Endodermal cell (in vitro differentiated cells): ENCODE results near the gene LGMN. TPM values are rescaled to one million over a fixed set of nuclear protein-coding genes. Genes with fewer than 3 reads are reported as not detected.
"Not testable (repeated sequence)": the region's sequence is repeated elsewhere in the genome, so short reads cannot be mapped to it uniquely, and the experiment has no call there.

Experiments used
- DNase-seq: peaks from one replicate; pipeline ENCODE4 v3.0.0-alpha.2; 2017
- H3K27ac ChIP-seq: 2 replicates; pipeline ENCODE4 v1.5.1; 2013; ENCODE audit warnings: mild to moderate bottlenecking, low read depth, low read length, moderate library complexity
- H3K27me3 ChIP-seq: 2 replicates; pipeline ENCODE4 v1.6.1; 2013; ENCODE audit warnings: mild to moderate bottlenecking, low read length, moderate library complexity; ENCODE audit not compliant: insufficient read depth, control insufficient read depth, poor library complexity, severe bottlenecking
- H3K36me3 ChIP-seq: 2 replicates; pipeline ENCODE4 v1.7.0; 2013; ENCODE audit warnings: mild to moderate bottlenecking, low read length, moderate library complexity; ENCODE audit not compliant: control insufficient read depth, insufficient read depth
- H3K4me1 ChIP-seq: one replicate; pipeline ENCODE4 v1.7.0; 2013; ENCODE audit warnings: low read length; ENCODE audit not compliant: control insufficient read depth, insufficient read depth
- H3K4me3 ChIP-seq: 2 replicates; pipeline ENCODE4 v1.5.1; 2013; ENCODE audit warnings: mild to moderate bottlenecking, low read length, moderate library complexity
- H3K9ac ChIP-seq: 2 replicates; pipeline ENCODE4 v1.6.1; 2013; ENCODE audit warnings: mild to moderate bottlenecking, low read length, moderate library complexity; ENCODE audit not compliant: poor library complexity, severe bottlenecking; ENCODE audit errors: extremely low read depth
- H3K9me3 ChIP-seq: 2 replicates; pipeline ENCODE4 v1.6.1; 2013; ENCODE audit warnings: mild to moderate bottlenecking, low read length, moderate library complexity; ENCODE audit not compliant: control insufficient read depth
- H3K27ac Mint-ChIP-seq: 2 replicates; pipeline ENCODE4 v1.8.0; 2020; ENCODE audit warnings: mixed read lengths
- H3K27me3 Mint-ChIP-seq: 2 replicates; pipeline ENCODE4 v1.8.0; 2021; ENCODE audit warnings: mild to moderate bottlenecking, mixed read lengths; ENCODE audit not compliant: insufficient read depth
- H3K36me3 Mint-ChIP-seq: 2 replicates; pipeline ENCODE4 v1.8.0; 2020; ENCODE audit warnings: low read depth, mixed read lengths
- H3K4me1 Mint-ChIP-seq: 2 replicates; pipeline ENCODE4 v1.8.0; 2020; ENCODE audit warnings: mixed read lengths
- H3K4me3 Mint-ChIP-seq: 2 replicates; pipeline ENCODE4 v1.8.0; 2020; ENCODE audit warnings: mild to moderate bottlenecking, moderate library complexity, mixed read lengths
- H3K9me3 Mint-ChIP-seq: 2 replicates; pipeline ENCODE4 v1.8.0; 2020; ENCODE audit warnings: mild to moderate bottlenecking, mixed read lengths
- WGBS, 2 experiments: methylation state at CpG; one replicate each; pipeline versions ENCODE4 v1.1.5 to v1.1.7; 2013; ENCODE audit warnings: missing lambda C conversion rate in 2 of 2, mixed read lengths in 1 of 2; ENCODE audit not compliant: insufficient coverage in 1 of 2, insufficient read length in 1 of 2; 5-methylcytosine and 5-hydroxymethylcytosine counted together
- total RNA-seq, 2 donors: library from RNA; stranded (reverse); fragmentation: NEBNext Ultra II Directional in 1 of 2; extraction: Animal tissue kit (Norgen Biotek cat#: 25700) in 1 of 2; gene quantifications; 2 replicates in 1 of 2; 3 replicates in 1 of 2; pipeline ENCODE4 v1.2.1, GENCODE V29; 2021
- TF ChIP-seq, protein P1 (sequence below): fragments of 200-600 bp; sonication (generic); conservative IDR thresholded peaks from 2 replicates; pipeline ENCODE4 v1.5.0; 2021; ENCODE audit warnings: antibody characterized with exemption, mild to moderate bottlenecking

LGMN gene
- total RNA-seq, 2 donors from 2014 or later: 61.4 to 87.2 TPM

DNA sequence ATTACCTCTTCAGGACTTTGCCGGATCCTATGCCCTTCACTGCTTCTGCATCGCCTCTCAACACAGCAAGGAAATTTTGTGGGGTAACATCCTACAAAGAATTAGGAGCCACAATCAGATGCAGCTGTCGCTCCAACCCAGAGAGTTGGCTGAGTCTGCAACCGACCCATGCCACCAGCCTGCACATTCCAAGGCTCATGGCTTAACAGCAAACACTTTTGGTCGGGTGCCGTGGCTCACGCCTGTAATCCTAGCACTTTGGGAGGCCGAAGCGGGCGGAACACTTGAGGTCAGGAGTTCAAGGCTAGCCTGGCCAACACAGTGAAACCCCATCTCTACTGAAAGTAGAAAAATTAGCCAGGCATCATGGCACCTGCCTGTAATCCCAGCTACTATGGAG, 32.3 kb downstream of the LGMN start:
- no peaks in the 10 kb centered on the region for H3K9me3 ChIP-seq
- peaks cover 20% of the 10 kb centered on the region for H3K36me3 ChIP-seq
- Mint-ChIP-seq H3K9me3 (no peaks in the 10 kb centered on the region), H3K36me3 (peaks cover 14% of the 10 kb centered on the region), H3K4me3 (no peak overlapping the region), H3K4me1 (no peaks in the 10 kb centered on the region), H3K27ac (no peak overlapping the region), H3K27me3 (no peaks in the 10 kb centered on the region)
- no peaks in the 10 kb centered on the region for H3K27me3 ChIP-seq
- TF ChIP-seq, protein P1, sequence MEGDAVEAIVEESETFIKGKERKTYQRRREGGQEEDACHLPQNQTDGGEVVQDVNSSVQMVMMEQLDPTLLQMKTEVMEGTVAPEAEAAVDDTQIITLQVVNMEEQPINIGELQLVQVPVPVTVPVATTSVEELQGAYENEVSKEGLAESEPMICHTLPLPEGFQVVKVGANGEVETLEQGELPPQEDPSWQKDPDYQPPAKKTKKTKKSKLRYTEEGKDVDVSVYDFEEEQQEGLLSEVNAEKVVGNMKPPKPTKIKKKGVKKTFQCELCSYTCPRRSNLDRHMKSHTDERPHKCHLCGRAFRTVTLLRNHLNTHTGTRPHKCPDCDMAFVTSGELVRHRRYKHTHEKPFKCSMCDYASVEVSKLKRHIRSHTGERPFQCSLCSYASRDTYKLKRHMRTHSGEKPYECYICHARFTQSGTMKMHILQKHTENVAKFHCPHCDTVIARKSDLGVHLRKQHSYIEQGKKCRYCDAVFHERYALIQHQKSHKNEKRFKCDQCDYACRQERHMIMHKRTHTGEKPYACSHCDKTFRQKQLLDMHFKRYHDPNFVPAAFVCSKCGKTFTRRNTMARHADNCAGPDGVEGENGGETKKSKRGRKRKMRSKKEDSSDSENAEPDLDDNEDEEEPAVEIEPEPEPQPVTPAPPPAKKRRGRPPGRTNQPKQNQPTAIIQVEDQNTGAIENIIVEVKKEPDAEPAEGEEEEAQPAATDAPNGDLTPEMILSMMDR: no peak
- H3K4me1 ChIP-seq: no peaks in the 10 kb centered on the region
- no peak overlapping the region for H3K27ac ChIP-seq
- H3K4me3 ChIP-seq: no peak overlapping the region
- no peak overlapping the region for H3K9ac ChIP-seq
- DNase-seq: no peak
- WGBS, 2 experiments: 92 to 97% methylated on average over 10 of the region's 10 CpGs

GRCh38 chr14:92714739-92715307, 33.6 kb downstream of the LGMN start:
- peaks cover 20% of the 10 kb centered on the region for H3K36me3 Mint-ChIP-seq
- H3K27ac Mint-ChIP-seq: not testable (repeated sequence)
- WGBS, 2 experiments: 79 to 100% methylated on average over 1 to 7 of the region's 7 CpGs

DNA sequence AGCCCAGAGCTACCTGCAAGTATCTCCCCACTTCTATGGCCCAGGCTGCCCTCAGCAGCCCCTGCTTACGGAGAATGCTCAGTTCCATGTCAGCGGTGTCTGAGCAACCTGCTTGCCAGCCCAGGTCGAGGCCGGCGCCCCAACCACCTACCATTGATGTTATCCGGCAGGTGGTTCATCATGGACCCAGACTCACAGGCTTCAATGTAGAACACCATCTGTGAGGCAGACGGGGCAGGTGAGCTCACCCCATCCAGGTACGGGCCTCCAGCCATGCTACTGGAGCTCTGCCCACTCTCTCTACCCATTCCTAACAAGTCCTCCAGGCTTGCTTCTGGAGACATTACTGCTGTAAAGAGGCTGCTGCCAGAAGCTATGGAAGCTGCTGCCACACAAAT, 35.8 kb downstream of the LGMN start:
- H3K4me3 ChIP-seq: no peak overlapping the region
- Mint-ChIP-seq H3K36me3 (peaks cover 28% of the 10 kb centered on the region), H3K27ac (no peak overlapping the region)

More at GRCh38 chr14:92714739-92715307, 33.6 kb downstream of the LGMN start:
- H3K27ac ChIP-seq, H3K9me3 Mint-ChIP-seq, H3K4me1 Mint-ChIP-seq, H3K4me1 ChIP-seq, H3K27me3 ChIP-seq, H3K9me3 ChIP-seq, H3K27me3 Mint-ChIP-seq, H3K4me3 Mint-ChIP-seq, H3K9ac ChIP-seq, H3K4me3 ChIP-seq: not testable (repeated sequence)
- TF ChIP-seq, protein P1: peak; percentile 90
- H3K36me3 ChIP-seq: peaks cover 25% of the 10 kb centered on the region
- DNase-seq: peak; percentile 95

More for the DNA sequence above, 35.8 kb downstream of the LGMN start:
- Histone ChIP-seq H3K9ac (no peak overlapping the region), H3K27me3 (no peaks in the 10 kb centered on the region), H3K27ac (no peak overlapping the region), H3K36me3 (peaks cover 25% of the 10 kb centered on the region), H3K9me3 (no peaks in the 10 kb centered on the region), H3K4me1 (no peaks in the 10 kb centered on the region)
- H3K27me3 Mint-ChIP-seq: no peaks in the 10 kb centered on the region
- TF ChIP-seq, protein P1: no peak
- H3K4me1 Mint-ChIP-seq: no peaks in the 10 kb centered on the region
- no peaks in the 10 kb centered on the region for H3K9me3 Mint-ChIP-seq
- 94 to 100% methylated on average over 5 to 8 of the region's 8 CpGs for WGBS, 2 experiments
- no peak overlapping the region for H3K4me3 Mint-ChIP-seq
- no peak for DNase-seq
